CD4-positive, alpha-beta memory T cell (primary cell): Measurements from ENCODE around the gene KAT8. TPM values are rescaled to one million over a fixed set of nuclear protein-coding genes. Genes with fewer than 3 reads are reported as not detected.

ENCODE experiments used
- CTCF ChIA-PET: fragments of 350-600 bp; sonication (Branson Sonifier 250); formaldehyde crosslinking; loops from one replicate; lab custom pipeline; 2021; ENCODE audit warnings: inconsistent platforms; ENCODE audit not compliant: partially characterized antibody; lab: Charles Lee
- POLR2A ChIA-PET: fragments of 350-600 bp; sonication (Branson Sonifier 250); formaldehyde crosslinking; loops from one replicate; lab custom pipeline; 2021; ENCODE audit not compliant: partially characterized antibody; lab: Charles Lee
- DNase-seq, 5 donors: peaks; one replicate each; pipeline versions ENCODE4 v3.0.0 to v3.0.0-alpha.2; 2020 to 2022; ENCODE audit warnings: mixed read lengths in 1 of 5
- H3K27ac ChIP-seq: one replicate; pipeline ENCODE4 v1.7.0; 2013; ENCODE audit warnings: low read depth, low read length
- H3K27me3 ChIP-seq: 2 replicates; pipeline ENCODE4 v1.7.0; 2013; ENCODE audit warnings: mild to moderate bottlenecking, low read length, moderate library complexity; ENCODE audit not compliant: insufficient read depth
- H3K36me3 ChIP-seq: 2 replicates; pipeline ENCODE4 v1.7.0; 2013; ENCODE audit warnings: mild to moderate bottlenecking, low read length, moderate library complexity; ENCODE audit not compliant: insufficient read depth
- H3K4me1 ChIP-seq: 2 replicates; pipeline ENCODE4 v1.7.0; 2013; ENCODE audit warnings: mild to moderate bottlenecking, low read length, moderate library complexity; ENCODE audit not compliant: insufficient read depth
- H3K4me3 ChIP-seq, 2 donors: one replicate each; pipeline ENCODE4 v1.7.0; 2013; ENCODE audit warnings: low read length in 2 of 2, mild to moderate bottlenecking in 1 of 2
- H3K9me3 ChIP-seq, 2 donors: one replicate each; pipeline ENCODE4 v1.7.0; 2013; ENCODE audit warnings: low read length in 2 of 2, control low read depth in 1 of 2; ENCODE audit not compliant: control insufficient read depth in 1 of 2
- H3K27ac Mint-ChIP-seq, 7 donors: one replicate each; pipeline ENCODE4 v1.8.0; 2020 to 2021; ENCODE audit warnings: mixed read lengths in 7 of 7, mild to moderate bottlenecking in 6 of 7, inconsistent platforms in 3 of 7, moderate library complexity in 3 of 7
- H3K27me3 Mint-ChIP-seq, 2 donors: one replicate each; pipeline ENCODE4 v1.8.0; 2020 to 2021; ENCODE audit warnings: mixed read lengths in 2 of 2
- H3K36me3 Mint-ChIP-seq, 2 donors: one replicate each; pipeline ENCODE4 v1.8.0; 2020 to 2021; ENCODE audit warnings: mixed read lengths in 2 of 2, inconsistent platforms in 1 of 2, mild to moderate bottlenecking in 1 of 2
- H3K4me1 Mint-ChIP-seq, 4 donors: one replicate each; pipeline ENCODE4 v1.8.0; 2020 to 2021; ENCODE audit warnings: mixed read lengths in 4 of 4, mild to moderate bottlenecking in 1 of 4
- H3K4me3 Mint-ChIP-seq, 8 donors: one replicate each; pipeline ENCODE4 v1.8.0; 2020 to 2021; ENCODE audit warnings: mixed read lengths in 8 of 8, mild to moderate bottlenecking in 7 of 8, moderate library complexity in 6 of 8, inconsistent platforms in 3 of 8
- H3K9me3 Mint-ChIP-seq, 8 donors: one replicate each; pipeline ENCODE4 v1.8.0; 2020 to 2021; ENCODE audit warnings: mixed read lengths in 8 of 8, mild to moderate bottlenecking in 5 of 8, inconsistent platforms in 3 of 8, moderate library complexity in 1 of 8
- intact Hi-C: fragments of 100-400 bp; cut with micrococcal nuclease; formaldehyde crosslinking; loops from one replicate; pipeline ENCODE4 v1.15.1; 2023
- polyA plus RNA-seq, 2 donors: library from polyadenylated mRNA; unstranded; fragments of 300-500 nt; fragmentation: Illumina TruSeq; gene quantifications; one replicate each; pipeline ENCODE4 v1.2.3, GENCODE V29; 2021
- total RNA-seq, 2 experiments: library from RNA; stranded (reverse); gene quantifications; one replicate each; pipeline ENCODE4 v1.2.3, GENCODE V29; 2021

Gene KAT8
- total and polyA plus RNA-seq, 4 experiments from 2014 or later: 37.5 to 94.2 (median 79.8) TPM

- Histone ChIP-seq H3K4me1 (no peaks in the 10 kb centered on the region), H3K27ac (no peak overlapping the region), H3K36me3 (peaks cover 13% of the 10 kb centered on the region), H3K27me3 (no peaks in the 10 kb centered on the region), H3K4me3 (no peak overlapping the region), H3K9me3 (no peaks in the 10 kb centered on the region)
- DNase-seq: no peak
- Mint-ChIP-seq H3K9me3 (no peaks in the 10 kb centered on the region), H3K27me3 (no peaks in the 10 kb centered on the region), H3K27ac (no peak overlapping the region), H3K4me3 (no peak overlapping the region), H3K36me3 (peaks cover 4 to 27% of the 10 kb centered on the region in 2 donors), H3K4me1 (peaks cover 0 to 13% (median 6%) of the 10 kb centered on the region in 4 donors)
- ChIA-PET POLR2A (interaction anchor here (1.0 kb wide), 1 partner anchor 55 kb away, joined by 4 read pairs; no protein-coding TSS in a partner anchor), CTCF (no interaction called here)
- intact Hi-C loops: no loop called here
These were observed 29.5 kb upstream of the KAT8 start for GRCh38 chr16:31087971-31088370.

GRCh38 chr16:31088459-31089183 lies 28.8 kb upstream of the KAT8 start, which contains the start of gene PRSS53:
Gene PRSS53, minus strand, starts transcription at chr16:31088943. Its CDS starts 134 bp downstream, at chr16:31088809.
- Histone ChIP-seq H3K27me3 (no peaks in the 10 kb centered on the region), H3K4me1 (peaks cover 5% of the 10 kb centered on the region), H3K9me3 (no peaks in the 10 kb centered on the region), H3K36me3 (peaks cover 13% of the 10 kb centered on the region), H3K27ac (no peak within 1 kb of the TSS), H3K4me3 (no peak within 1 kb of the TSS)
- peaks cover 0 to 19% (median 10%) of the 10 kb centered on the region in 4 donors for H3K4me1 Mint-ChIP-seq
- no peak within 1 kb of the TSS for H3K4me3 Mint-ChIP-seq
- DNase-seq: no peak
- peak within 1 kb of the TSS in 1 of 7 donors; percentile 37 for H3K27ac Mint-ChIP-seq
- no peaks in the 10 kb centered on the region for H3K9me3 Mint-ChIP-seq
- peaks cover 4 to 24% of the 10 kb centered on the region in 2 donors for H3K36me3 Mint-ChIP-seq
- no peaks in the 10 kb centered on the region for H3K27me3 Mint-ChIP-seq
- intact Hi-C loops: no loop called here
- ChIA-PET CTCF (interaction anchor here (0.5 kb wide), 1 partner anchor 12 kb away, joined by 4 read pairs; no protein-coding TSS in a partner anchor), POLR2A (interaction anchor here (1.0 kb wide), 1 partner anchor 54 kb away, joined by 4 read pairs; no protein-coding TSS in a partner anchor)

GRCh38 chr16:31089199-31089598 lies 28.3 kb upstream of the KAT8 start:
- Mint-ChIP-seq H3K4me3 (no peak overlapping the region), H3K27ac (no peak overlapping the region), H3K9me3 (no peaks in the 10 kb centered on the region), H3K36me3 (peaks cover 4 to 26% of the 10 kb centered on the region in 2 donors), H3K4me1 (peaks cover 3 to 25% (median 14%) of the 10 kb centered on the region in 4 donors), H3K27me3 (no peaks in the 10 kb centered on the region)
- H3K4me1 ChIP-seq: peaks cover 11% of the 10 kb centered on the region
- peaks cover 13% of the 10 kb centered on the region for H3K36me3 ChIP-seq
- no peak for DNase-seq
- intact Hi-C loops: no loop called here
- ChIA-PET POLR2A (no interaction called here), CTCF (no interaction called here)
- no peaks in the 10 kb centered on the region for H3K27me3 ChIP-seq
- no peak overlapping the region for H3K4me3 ChIP-seq
- no peaks in the 10 kb centered on the region for H3K9me3 ChIP-seq
- H3K27ac ChIP-seq: no peak overlapping the region

- peaks cover 13% of the 10 kb centered on the region for H3K36me3 ChIP-seq
- Mint-ChIP-seq H3K9me3 (no peaks in the 10 kb centered on the region), H3K4me3 (peak overlapping the region in 1 of 8 donors; percentile 6), H3K4me1 (peaks cover 7 to 32% (median 23%) of the 10 kb centered on the region in 4 donors), H3K27me3 (no peaks in the 10 kb centered on the region), H3K36me3 (peaks cover 4 to 28% of the 10 kb centered on the region in 2 donors), H3K27ac (no peak overlapping the region)
- H3K27me3 ChIP-seq: no peaks in the 10 kb centered on the region
- H3K4me3 ChIP-seq: no peak overlapping the region
- intact Hi-C loops: loop anchor here (5.0 kb wide), 1 partner anchor 87 kb away; no protein-coding TSS in a partner anchor
- DNase-seq: no peak
- no peak overlapping the region for H3K27ac ChIP-seq
- CTCF ChIA-PET: no interaction called here
- peaks cover 18% of the 10 kb centered on the region for H3K4me1 ChIP-seq
- POLR2A ChIA-PET: interaction anchor here (5.7 kb wide), 1 partner anchor 16 kb away, joined by 61 read pairs; the partner anchor contains the start of genes ZNF646 and ZNF668
- H3K9me3 ChIP-seq: no peaks in the 10 kb centered on the region
These were observed 26.9 kb upstream of the KAT8 start for GRCh38 chr16:31090540-31090939.

GRCh38 chr16:31092330-31092729 lies 25.1 kb upstream of the KAT8 start:
- Histone ChIP-seq H3K27me3 (no peaks in the 10 kb centered on the region), H3K4me1 (peaks cover 22% of the 10 kb centered on the region), H3K4me3 (no peak overlapping the region), H3K36me3 (peaks cover 13% of the 10 kb centered on the region), H3K9me3 (no peaks in the 10 kb centered on the region), H3K27ac (no peak overlapping the region)
- H3K27ac Mint-ChIP-seq: peak overlapping the region in 6 of 7 donors; percentile 24 to 86 (median 60)
- peak overlapping the region in 5 of 8 donors; percentile 17 to 69 (median 57) for H3K4me3 Mint-ChIP-seq
- H3K9me3 Mint-ChIP-seq: no peaks in the 10 kb centered on the region
- CTCF ChIA-PET: interaction anchor here (0.7 to 1.9 kb wide), 4 partner anchors 50 to 602 kb away, joined by 3 to 6 read pairs (median 4); partner anchors contain the start of gene ZNF843
- peaks cover 12 to 42% (median 30%) of the 10 kb centered on the region in 4 donors for H3K4me1 Mint-ChIP-seq
- H3K27me3 Mint-ChIP-seq: no peaks in the 10 kb centered on the region
- intact Hi-C loops: loop anchor here (5.0 kb wide), 1 partner anchor 85 kb away; no protein-coding TSS in a partner anchor
- POLR2A ChIA-PET: interaction anchor here (2.0 to 5.7 kb wide), 3 partner anchors 18 to 27 kb away, joined by 5 to 61 read pairs (median 6); partner anchors contain the start of genes KAT8, ZNF646 and ZNF668
- peaks cover 4 to 26% of the 10 kb centered on the region in 2 donors for H3K36me3 Mint-ChIP-seq
- DNase-seq: no peak

- Mint-ChIP-seq H3K36me3 (peaks cover 4 to 26% of the 10 kb centered on the region in 2 donors), H3K9me3 (no peaks in the 10 kb centered on the region), H3K27me3 (no peaks in the 10 kb centered on the region), H3K4me3 (peak overlapping the region in 5 of 8 donors; percentile 60 to 74 (median 69)), H3K27ac (peak overlapping the region in 4 of 7 donors; percentile 24 to 87 (median 67)), H3K4me1 (peaks cover 12 to 42% (median 30%) of the 10 kb centered on the region in 4 donors)
- DNase-seq: no peak
- no peaks in the 10 kb centered on the region for H3K27me3 ChIP-seq
- H3K27ac ChIP-seq: no peak overlapping the region
- H3K4me1 ChIP-seq: peaks cover 22% of the 10 kb centered on the region
- peaks cover 13% of the 10 kb centered on the region for H3K36me3 ChIP-seq
- no peak overlapping the region for H3K4me3 ChIP-seq
- H3K9me3 ChIP-seq: no peaks in the 10 kb centered on the region
- POLR2A ChIA-PET: interaction anchor here (0.9 to 5.7 kb wide), 7 partner anchors 19 to 135 kb away, joined by 3 to 61 read pairs (median 5); partner anchors contain the start of genes KAT8, PYCARD, STX4 and ZNF646
- CTCF ChIA-PET: interaction anchor here (1.5 to 1.9 kb wide), 2 partner anchors 49 to 108 kb away, joined by 4 to 6 read pairs; no protein-coding TSS in a partner anchor
- intact Hi-C loops: loop anchor here (5.0 kb wide), 1 partner anchor 84 kb away; no protein-coding TSS in a partner anchor
These were observed 24.2 kb upstream of the KAT8 start for GRCh38 chr16:31093132-31093703.
